DOHH2 (cell line): ENCODE data around the gene DLEC1.

Source experiments
- EZH2phosphoT487 ChIP-seq: fragments of 200-600 bp; sonication (generic); IDR thresholded peaks from 2 replicates; pipeline ENCODE4 v1.6.1; 2017; ENCODE audit warnings: borderline replicate concordance, mild to moderate bottlenecking, antibody characterized with exemption, low read length, moderate library complexity, mixed read lengths
- TF ChIP-seq, protein P1 (sequence below): fragments of 200-600 bp; sonication (generic); IDR thresholded peaks from one replicate; pipeline ENCODE4 v1.5.1; 2014; ENCODE audit warnings: antibody characterized with exemption, mild to moderate bottlenecking, low read depth, low read length; ENCODE audit not compliant: poor library complexity, severe bottlenecking

DNA sequence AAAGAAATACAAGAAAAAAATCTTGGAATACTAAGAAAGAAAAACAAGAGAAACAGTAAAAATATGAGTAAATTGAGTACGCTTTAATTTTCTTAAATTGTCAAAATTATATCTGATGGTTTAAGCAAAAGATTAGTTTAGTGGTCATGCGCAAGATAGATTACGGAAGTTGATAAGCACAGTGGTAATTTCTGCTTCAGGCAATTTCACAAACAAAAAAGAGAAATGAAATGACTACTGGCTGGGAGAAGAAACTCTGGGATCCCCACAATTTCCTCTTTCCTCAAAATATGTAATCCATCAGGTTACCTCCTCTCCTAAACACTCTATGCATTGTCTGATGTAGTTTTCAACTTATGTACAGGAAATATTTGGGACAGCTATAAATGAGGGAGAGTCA is 108.4 kb downstream of the DLEC1 start:
- TF ChIP-seq, protein P1, sequence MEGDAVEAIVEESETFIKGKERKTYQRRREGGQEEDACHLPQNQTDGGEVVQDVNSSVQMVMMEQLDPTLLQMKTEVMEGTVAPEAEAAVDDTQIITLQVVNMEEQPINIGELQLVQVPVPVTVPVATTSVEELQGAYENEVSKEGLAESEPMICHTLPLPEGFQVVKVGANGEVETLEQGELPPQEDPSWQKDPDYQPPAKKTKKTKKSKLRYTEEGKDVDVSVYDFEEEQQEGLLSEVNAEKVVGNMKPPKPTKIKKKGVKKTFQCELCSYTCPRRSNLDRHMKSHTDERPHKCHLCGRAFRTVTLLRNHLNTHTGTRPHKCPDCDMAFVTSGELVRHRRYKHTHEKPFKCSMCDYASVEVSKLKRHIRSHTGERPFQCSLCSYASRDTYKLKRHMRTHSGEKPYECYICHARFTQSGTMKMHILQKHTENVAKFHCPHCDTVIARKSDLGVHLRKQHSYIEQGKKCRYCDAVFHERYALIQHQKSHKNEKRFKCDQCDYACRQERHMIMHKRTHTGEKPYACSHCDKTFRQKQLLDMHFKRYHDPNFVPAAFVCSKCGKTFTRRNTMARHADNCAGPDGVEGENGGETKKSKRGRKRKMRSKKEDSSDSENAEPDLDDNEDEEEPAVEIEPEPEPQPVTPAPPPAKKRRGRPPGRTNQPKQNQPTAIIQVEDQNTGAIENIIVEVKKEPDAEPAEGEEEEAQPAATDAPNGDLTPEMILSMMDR = no peak
- TF ChIP-seq EZH2phosphoT487 = no peak
